Measurements from ENCODE around the gene NUP37. TPM values are rescaled to one million over a fixed set of nuclear protein-coding genes. Genes with fewer than 3 reads are reported as not detected.
A peak's percentile ranks its signal among the peaks of the same experiment; 100 is the strongest.

NUP37 gene
- total and polyA plus RNA-seq, 9 of the 15 experiments (the other 6 are each of a cell fraction or from before 2014, with no cell fraction given): 72.2 to 429 (median 170) TPM

DNA sequence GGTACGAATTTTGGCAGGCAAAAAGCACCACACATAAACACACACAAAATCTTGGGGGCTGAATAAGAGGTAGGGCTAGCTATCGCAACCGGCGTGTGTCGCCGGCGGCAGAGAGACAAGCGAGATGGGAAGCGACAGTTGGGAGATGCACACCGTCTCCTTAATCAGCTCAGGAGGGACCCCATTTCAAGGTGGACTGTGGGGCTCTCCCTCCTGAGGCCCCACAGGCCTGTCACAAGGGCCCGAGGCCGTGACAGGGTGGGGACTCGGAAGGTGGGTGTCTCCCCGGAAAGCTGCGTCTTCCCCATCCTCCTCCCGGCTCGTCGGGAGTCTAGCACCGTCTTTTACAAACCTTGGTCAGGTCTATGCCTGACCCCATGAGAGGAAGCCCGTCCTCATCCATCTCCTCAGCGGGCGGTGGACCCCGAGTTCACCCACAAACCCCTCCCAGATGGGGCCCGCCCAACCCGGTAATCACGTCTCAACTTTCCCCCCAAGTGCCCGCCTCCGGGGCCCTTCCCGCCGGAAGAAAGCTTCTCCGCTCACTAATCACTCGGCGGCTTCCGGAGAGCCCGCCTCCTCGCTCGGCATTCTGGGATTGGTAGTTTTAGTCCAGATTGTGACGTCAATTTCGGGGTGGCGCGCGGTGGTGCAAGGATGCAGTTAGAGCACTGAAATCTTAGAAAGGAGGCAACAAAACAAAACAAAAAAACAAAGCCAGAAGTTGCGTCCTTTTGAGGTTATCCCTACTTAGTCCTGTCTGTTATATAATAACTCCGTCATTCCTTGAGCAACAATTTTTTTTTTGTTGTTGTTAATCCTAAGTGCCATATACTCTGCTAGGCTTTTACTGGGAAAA lies 58.1 kb downstream of the NUP37 start, which contains the start of gene WASHC3 (continued):
- TF ChIP-seq, protein P1, sequence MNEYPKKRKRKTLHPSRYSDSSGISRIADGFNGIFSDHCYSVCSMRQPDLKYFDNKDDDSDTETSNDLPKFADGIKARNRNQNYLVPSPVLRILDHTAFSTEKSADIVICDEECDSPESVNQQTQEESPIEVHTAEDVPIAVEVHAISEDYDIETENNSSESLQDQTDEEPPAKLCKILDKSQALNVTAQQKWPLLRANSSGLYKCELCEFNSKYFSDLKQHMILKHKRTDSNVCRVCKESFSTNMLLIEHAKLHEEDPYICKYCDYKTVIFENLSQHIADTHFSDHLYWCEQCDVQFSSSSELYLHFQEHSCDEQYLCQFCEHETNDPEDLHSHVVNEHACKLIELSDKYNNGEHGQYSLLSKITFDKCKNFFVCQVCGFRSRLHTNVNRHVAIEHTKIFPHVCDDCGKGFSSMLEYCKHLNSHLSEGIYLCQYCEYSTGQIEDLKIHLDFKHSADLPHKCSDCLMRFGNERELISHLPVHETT (CRISPR knock-in tag; conservative IDR thresholded peaks at IDR 0.05 in 1 of 2, IDR thresholded peaks at IDR 0.05 in 1 of 2): peak in 1 of 2 experiments; percentile 51; a peak in 1 of 4 replicates
- TF ChIP-seq DLX4 (CRISPR knock-in tag; IDR thresholded peaks at IDR 0.05) (no peak), TAF1 (IDR thresholded peaks at IDR 0.05; ENCODE audit: control insufficient read depth, extremely low read depth, insufficient read depth, low read length, severe bottlenecking) (peak; percentile 22), ZNF668 (CRISPR knock-in tag; IDR thresholded peaks at IDR 0.05) (no peak), CBFB (CRISPR knock-in tag; IDR thresholded peaks at IDR 0.05) (no peak), ZBTB7A (IDR thresholded peaks at IDR 0.05; ENCODE audit: borderline replicate concordance, control insufficient read depth, low read depth, low read length) (peak; percentile 71; the same call in 1 of the 2 replicates), TAF15 (IDR thresholded peaks at IDR 0.05; ENCODE audit: low read depth, low read length) (no peak), ZNF41 (CRISPR knock-in tag; conservative IDR thresholded peaks at IDR 0.05) (no peak), CTBP1 (IDR thresholded peaks at IDR 0.05; ENCODE audit: borderline replicate concordance) (peak; percentile 55; the same call in 1 of the 2 replicates), ZNF79 (CRISPR knock-in tag; IDR thresholded peaks at IDR 0.05; ENCODE audit: low read depth) (no peak), CBX2 (IDR thresholded peaks at IDR 0.05; ENCODE audit: insufficient read depth, low read length, poor library complexity, severe bottlenecking) (no peak), THRA (IDR thresholded peaks at IDR 0.05) (no peak), ETV1 (tag; conservative IDR thresholded peaks at IDR 0.05; ENCODE audit: low read depth) (peak; percentile 62; the same call in 1 of the 2 replicates), POLR3A (IDR thresholded peaks at IDR 0.05; ENCODE audit: borderline replicate concordance, extremely low read depth, insufficient read depth, insufficient read length) (no peak), XRCC5 (IDR thresholded peaks at IDR 0.05; ENCODE audit: low read depth, low read length) (no peak)
- TF ChIP-seq, protein P2, sequence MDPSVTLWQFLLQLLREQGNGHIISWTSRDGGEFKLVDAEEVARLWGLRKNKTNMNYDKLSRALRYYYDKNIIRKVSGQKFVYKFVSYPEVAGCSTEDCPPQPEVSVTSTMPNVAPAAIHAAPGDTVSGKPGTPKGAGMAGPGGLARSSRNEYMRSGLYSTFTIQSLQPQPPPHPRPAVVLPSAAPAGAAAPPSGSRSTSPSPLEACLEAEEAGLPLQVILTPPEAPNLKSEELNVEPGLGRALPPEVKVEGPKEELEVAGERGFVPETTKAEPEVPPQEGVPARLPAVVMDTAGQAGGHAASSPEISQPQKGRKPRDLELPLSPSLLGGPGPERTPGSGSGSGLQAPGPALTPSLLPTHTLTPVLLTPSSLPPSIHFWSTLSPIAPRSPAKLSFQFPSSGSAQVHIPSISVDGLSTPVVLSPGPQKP (CRISPR knock-in tag; IDR thresholded peaks at IDR 0.05): no peak
- TF ChIP-seq, protein P3, sequence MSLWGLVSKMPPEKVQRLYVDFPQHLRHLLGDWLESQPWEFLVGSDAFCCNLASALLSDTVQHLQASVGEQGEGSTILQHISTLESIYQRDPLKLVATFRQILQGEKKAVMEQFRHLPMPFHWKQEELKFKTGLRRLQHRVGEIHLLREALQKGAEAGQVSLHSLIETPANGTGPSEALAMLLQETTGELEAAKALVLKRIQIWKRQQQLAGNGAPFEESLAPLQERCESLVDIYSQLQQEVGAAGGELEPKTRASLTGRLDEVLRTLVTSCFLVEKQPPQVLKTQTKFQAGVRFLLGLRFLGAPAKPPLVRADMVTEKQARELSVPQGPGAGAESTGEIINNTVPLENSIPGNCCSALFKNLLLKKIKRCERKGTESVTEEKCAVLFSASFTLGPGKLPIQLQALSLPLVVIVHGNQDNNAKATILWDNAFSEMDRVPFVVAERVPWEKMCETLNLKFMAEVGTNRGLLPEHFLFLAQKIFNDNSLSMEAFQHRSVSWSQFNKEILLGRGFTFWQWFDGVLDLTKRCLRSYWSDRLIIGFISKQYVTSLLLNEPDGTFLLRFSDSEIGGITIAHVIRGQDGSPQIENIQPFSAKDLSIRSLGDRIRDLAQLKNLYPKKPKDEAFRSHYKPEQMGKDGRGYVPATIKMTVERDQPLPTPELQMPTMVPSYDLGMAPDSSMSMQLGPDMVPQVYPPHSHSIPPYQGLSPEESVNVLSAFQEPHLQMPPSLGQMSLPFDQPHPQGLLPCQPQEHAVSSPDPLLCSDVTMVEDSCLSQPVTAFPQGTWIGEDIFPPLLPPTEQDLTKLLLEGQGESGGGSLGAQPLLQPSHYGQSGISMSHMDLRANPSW (CRISPR knock-in tag; IDR thresholded peaks at IDR 0.05): no peak
